ENCODE data around the gene BHLHA15. TPM values are rescaled to one million over a fixed set of nuclear protein-coding genes. Genes with fewer than 3 reads are reported as not detected.

Gene BHLHA15
- total RNA-seq, 3 donors from 2014 or later, result 0.59 to 2.3 TPM; not detected in 1

DNA sequence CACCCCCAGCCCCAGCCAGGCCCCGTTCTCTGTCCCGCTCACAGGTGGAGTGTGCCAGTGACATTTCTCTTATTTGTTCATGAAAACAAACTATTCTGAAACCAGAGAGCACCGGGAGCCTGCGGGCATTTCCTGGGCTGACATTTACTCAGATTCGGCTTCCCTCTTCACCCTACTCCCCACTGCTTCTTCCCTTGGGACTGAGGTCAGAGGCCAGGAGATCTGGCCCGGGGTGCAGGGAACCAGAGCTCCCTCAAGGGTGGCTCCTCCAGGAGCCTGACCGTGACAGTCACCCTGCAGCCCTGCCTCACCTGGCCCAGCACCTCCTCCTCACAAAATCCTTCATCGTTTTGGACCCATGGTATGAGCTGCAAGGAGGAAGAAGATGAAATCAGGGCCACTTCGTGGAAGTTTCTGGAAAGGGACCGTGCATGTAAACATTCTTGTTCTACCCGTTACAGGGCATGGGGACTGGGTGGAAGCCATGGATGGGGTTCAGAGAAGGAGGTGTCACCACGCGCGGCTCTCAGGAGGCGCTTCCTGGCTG lies 12.2 kb downstream of the BHLHA15 start:
- intact Hi-C loops (cut with DNase I; ENCODE audit: low total_unique reads), result no loop called here
- Histone ChIP-seq H3K36me3 (no peaks in the 10 kb centered on the region), H3K9me3 (no peaks in the 10 kb centered on the region), H3K4me1 (no peaks in the 10 kb centered on the region), H3K27me3 (no peaks in the 10 kb centered on the region), H3K27ac (no peak overlapping the region), H3K4me3 (no peak overlapping the region)
- no peak for TF ChIP-seq POLR2AphosphoS5 (IDR thresholded peaks at IDR 0.05)
- TF ChIP-seq CTCF (IDR thresholded peaks at IDR 0.05), result no peak
- TF ChIP-seq POLR2A (IDR thresholded peaks at IDR 0.05), result no peak
- DNase-seq (ENCODE audit: low spot score in 2 of 2), result no peak

DNA sequence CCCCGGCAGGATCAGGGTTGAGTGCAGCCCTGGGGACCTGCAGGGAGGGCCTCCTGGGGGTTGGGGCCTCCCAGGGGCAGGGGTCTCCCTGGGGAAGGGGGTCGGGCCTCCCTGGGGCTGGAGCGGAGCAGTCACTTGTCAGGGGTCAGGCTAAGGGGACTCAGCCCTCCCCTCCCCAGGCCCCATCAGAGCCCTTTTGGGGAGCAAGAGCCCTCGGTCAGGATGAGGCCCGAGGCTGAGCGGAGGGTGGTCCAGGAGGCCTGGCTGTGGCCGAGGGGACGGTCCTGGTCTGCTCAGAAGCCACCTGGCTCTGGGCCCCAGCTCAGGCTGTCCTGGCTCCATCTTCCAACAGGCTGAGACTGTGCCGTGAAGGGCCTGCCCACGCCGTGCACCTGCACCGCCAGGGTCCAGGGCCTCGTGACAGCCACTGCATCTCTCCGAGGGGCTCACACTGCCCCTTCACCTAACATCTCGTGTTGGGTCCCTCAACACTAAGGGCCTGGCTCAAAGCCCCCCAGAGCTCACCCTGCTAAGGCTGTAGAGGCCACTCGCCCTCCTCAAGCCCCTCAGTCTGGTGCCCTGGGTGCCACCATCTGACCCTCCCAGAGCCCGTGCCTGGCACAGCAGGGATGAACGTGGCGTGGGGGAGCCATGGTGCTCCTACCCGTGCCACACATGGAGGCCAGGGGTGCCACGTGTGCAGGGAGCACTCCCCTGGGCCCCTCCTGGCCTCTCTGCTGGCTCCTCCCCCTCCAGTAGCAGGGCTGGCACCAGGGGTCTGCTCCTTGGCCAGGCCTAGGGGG lies 12.9 kb downstream of the BHLHA15 start:
- H3K9me3 ChIP-seq, result no peaks in the 10 kb centered on the region
- no peak for TF ChIP-seq CTCF (IDR thresholded peaks at IDR 0.05)
- TF ChIP-seq POLR2A (IDR thresholded peaks at IDR 0.05), result no peak
- TF ChIP-seq POLR2AphosphoS5 (IDR thresholded peaks at IDR 0.05), result no peak
- intact Hi-C loops (cut with DNase I; ENCODE audit: low total_unique reads), result no loop called here
- no peak overlapping the region for H3K4me3 ChIP-seq
- no peaks in the 10 kb centered on the region for H3K4me1 ChIP-seq
- H3K36me3 ChIP-seq, result no peaks in the 10 kb centered on the region
- no peak overlapping the region for H3K27ac ChIP-seq
- H3K27me3 ChIP-seq, result no peaks in the 10 kb centered on the region
- no peak for DNase-seq (ENCODE audit: low spot score in 2 of 2)

- DNase-seq (ENCODE audit: low spot score in 2 of 2), result no peak
- no peaks in the 10 kb centered on the region for H3K4me1 ChIP-seq
- no peak overlapping the region for H3K27ac ChIP-seq
- H3K27me3 ChIP-seq, result no peaks in the 10 kb centered on the region
- H3K4me3 ChIP-seq, result no peak overlapping the region
- H3K36me3 ChIP-seq, result no peaks in the 10 kb centered on the region
- TF ChIP-seq POLR2AphosphoS5 (IDR thresholded peaks at IDR 0.05) (no peak), POLR2A (IDR thresholded peaks at IDR 0.05) (no peak), CTCF (IDR thresholded peaks at IDR 0.05) (no peak)
- intact Hi-C loops (cut with DNase I; ENCODE audit: low total_unique reads), result no loop called here
- no peaks in the 10 kb centered on the region for H3K9me3 ChIP-seq
These were observed 13.5 kb downstream of the BHLHA15 start for GRCh38 chr7:98224701-98225181.

DNA sequence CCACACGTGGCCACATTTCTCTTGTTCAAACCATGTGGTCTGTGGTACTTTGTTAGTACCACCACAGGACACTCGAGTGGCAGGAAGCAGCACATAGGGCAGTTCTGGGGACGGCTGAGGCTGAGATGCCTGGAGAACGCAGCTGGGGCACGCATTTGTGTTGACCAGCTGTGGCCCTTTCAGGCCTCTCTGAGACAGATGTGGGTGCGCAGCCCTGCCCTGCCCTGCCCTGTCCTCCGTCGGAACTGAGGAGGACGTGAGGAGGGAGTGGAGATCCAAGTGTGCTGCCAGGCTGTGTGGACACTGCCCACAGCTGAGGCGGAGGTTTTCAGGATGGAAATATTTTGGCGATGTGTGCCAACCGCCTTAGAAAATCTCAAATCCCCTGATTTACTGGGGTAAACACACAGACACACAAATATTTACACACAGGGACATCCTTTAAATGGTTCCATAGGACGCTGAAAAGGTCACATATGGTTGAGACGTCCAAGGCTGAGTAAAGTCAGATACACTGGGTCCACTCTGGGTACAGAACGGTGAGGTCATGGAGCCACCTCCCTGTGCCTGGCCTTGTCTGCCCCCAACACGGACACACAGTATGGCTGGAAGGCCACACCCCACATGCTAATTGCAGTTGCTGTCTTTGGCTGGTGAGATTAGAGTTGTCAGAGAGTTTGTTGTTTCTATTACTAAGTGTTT lies 14.8 kb downstream of the BHLHA15 start:
- no peak overlapping the region for H3K27ac ChIP-seq
- no peak overlapping the region for H3K4me3 ChIP-seq
- no peaks in the 10 kb centered on the region for H3K27me3 ChIP-seq
- intact Hi-C loops (cut with DNase I; ENCODE audit: low total_unique reads), result no loop called here
- H3K36me3 ChIP-seq, result no peaks in the 10 kb centered on the region
- H3K4me1 ChIP-seq, result no peaks in the 10 kb centered on the region
- TF ChIP-seq CTCF (IDR thresholded peaks at IDR 0.05) (no peak), POLR2AphosphoS5 (IDR thresholded peaks at IDR 0.05) (no peak), POLR2A (IDR thresholded peaks at IDR 0.05) (no peak)
- H3K9me3 ChIP-seq, result no peaks in the 10 kb centered on the region
- DNase-seq (ENCODE audit: low spot score in 2 of 2), result no peak

- no peak for DNase-seq (ENCODE audit: low spot score in 2 of 2)
- Histone ChIP-seq H3K4me1 (no peaks in the 10 kb centered on the region), H3K27ac (no peak overlapping the region), H3K9me3 (no peaks in the 10 kb centered on the region), H3K36me3 (no peaks in the 10 kb centered on the region), H3K27me3 (no peaks in the 10 kb centered on the region), H3K4me3 (no peak overlapping the region)
- intact Hi-C loops (cut with DNase I; ENCODE audit: low total_unique reads), result no loop called here
- TF ChIP-seq CTCF (IDR thresholded peaks at IDR 0.05) (no peak), POLR2A (IDR thresholded peaks at IDR 0.05) (no peak)
These were observed 16.7 kb downstream of the BHLHA15 start for GRCh38 chr7:98227939-98228338.

Measured in breast epithelium (tissue), 4 donors.